HG02938 (cell line): Measurements from ENCODE around the gene ST6GALNAC3.
"Not testable (repeated sequence)": the region's sequence is repeated elsewhere in the genome, so short reads cannot be mapped to it uniquely, and the experiment has no call there.

Experiments used
- ATAC-seq: cut with Tn5 transposase; IDR thresholded peaks from one replicate; pipeline ENCODE4 v1.9.1; 2021; ENCODE audit warnings: mild to moderate bottlenecking, moderate library complexity; ENCODE audit not compliant: unreplicated experiment

The ST6GALNAC3 gene

DNA sequence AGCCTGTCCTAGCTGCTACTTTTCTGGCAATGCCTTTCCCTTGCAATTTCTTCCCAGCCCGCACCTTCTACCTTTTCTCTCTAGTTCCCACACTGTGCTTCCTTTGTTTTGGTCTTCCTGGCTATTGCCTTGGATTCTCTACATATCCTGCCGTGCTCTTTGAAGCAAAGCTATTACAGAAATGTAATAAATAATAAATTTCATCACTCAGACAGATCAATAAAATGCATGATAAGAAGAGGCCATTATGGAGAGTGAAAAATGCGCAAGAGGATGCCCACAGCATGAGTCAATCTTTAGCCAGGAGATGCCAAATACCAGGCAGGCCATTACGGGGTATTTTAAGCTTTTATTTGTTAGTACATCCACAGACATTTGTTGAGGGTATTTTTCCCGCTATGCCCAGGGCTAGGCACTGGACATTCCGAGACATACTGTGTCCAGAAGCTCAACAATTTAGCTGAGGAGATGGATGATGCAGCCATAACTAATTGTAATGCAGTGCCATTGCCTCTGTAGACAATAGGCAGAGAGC, 163.6 kb downstream of the ST6GALNAC3 start:
- no peak for ATAC-seq

- no peak for ATAC-seq
Observed at GRCh38 chr1:76239470-76239918, 164.9 kb downstream of the ST6GALNAC3 start.

DNA sequence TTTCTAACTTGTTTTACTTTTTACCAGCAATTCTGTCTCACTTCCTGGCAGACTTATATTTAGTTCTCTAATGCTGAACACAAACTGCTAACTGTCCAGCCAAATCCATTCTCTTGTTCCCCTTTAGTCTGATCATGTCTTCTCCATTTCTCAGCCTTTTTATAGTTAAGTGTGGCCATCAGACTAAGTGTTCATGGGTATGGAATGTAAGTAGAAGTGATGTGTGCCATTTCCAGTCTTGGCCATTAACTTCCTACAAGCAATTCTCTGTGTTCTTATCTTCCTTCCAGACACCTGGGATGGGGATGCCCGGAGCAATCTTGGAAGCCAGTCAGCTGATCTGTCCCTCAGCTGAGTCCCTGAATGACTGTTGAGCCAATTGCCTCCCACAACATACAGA, 165.8 kb downstream of the ST6GALNAC3 start:
- no peak for ATAC-seq

- ATAC-seq = not testable (repeated sequence)
Observed at GRCh38 chr1:76242587-76242986, 168.0 kb downstream of the ST6GALNAC3 start.

- ATAC-seq = no peak
Observed at GRCh38 chr1:76247261-76247852, 172.8 kb downstream of the ST6GALNAC3 start.

DNA sequence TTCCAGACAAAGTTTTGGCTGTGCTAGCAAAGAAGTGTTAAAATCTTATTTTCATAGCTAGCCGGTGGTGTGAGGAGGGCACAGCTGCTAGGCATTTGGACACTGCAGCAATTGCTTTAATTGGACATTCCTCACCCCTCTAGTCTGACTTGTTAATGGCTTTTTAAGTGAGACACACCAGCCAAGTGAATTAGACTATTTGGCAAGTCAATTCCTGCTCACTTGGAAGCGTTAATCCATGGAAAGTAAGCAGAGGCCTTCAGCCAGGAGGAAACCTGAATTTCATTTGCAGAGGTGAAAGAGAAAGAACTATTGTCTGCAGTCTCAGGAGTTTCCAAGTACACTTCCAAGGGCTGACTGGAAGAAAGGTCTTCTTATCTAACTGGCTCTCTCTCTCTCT, 175.7 kb downstream of the ST6GALNAC3 start:
- no peak for ATAC-seq

- ATAC-seq = no peak
Observed at GRCh38 chr1:76252431-76252830, 177.9 kb downstream of the ST6GALNAC3 start.

DNA sequence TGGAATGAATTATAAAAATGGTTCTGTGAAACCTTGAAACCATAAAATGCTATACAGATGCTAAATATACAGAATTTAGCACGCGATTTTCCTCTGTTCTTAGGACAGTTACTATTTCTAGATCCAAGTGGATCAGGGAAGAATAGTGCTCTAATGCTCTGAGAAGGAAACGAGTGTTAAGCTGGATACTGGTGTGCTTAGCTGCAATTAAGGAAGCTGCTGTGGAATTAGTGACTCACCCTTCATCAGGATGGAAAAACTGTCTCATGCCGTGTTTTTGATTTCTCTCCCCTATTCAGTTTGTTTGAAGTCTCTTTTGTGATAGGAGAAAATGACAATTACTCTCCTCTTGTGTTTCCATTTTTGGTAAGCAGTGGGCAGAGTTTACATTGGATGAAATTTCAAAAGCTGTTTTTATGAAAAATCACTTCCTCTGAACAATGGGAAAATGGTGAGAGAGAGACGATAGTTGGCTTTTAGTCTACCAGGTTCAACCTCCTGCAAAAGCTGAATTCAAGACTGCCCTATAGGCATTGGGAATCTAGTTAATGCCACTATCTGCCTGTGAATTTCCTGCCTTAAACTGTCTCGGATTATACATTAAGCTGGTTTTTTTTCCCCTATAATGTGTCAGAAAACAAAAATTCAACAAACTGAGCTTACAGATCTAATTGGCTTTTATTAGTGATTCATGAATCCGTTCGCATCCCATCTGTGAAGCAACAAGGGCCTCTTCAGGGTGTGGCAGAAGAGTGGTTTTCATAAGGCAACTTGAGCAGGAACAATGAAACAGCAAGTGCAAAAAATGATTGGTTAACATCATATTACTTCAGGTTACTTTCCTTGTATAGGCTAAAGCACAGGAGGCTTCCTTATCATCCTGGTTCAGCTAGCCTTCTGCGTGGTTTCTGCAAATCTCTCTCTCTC, 179.8 kb downstream of the ST6GALNAC3 start:
- no peak for ATAC-seq

DNA sequence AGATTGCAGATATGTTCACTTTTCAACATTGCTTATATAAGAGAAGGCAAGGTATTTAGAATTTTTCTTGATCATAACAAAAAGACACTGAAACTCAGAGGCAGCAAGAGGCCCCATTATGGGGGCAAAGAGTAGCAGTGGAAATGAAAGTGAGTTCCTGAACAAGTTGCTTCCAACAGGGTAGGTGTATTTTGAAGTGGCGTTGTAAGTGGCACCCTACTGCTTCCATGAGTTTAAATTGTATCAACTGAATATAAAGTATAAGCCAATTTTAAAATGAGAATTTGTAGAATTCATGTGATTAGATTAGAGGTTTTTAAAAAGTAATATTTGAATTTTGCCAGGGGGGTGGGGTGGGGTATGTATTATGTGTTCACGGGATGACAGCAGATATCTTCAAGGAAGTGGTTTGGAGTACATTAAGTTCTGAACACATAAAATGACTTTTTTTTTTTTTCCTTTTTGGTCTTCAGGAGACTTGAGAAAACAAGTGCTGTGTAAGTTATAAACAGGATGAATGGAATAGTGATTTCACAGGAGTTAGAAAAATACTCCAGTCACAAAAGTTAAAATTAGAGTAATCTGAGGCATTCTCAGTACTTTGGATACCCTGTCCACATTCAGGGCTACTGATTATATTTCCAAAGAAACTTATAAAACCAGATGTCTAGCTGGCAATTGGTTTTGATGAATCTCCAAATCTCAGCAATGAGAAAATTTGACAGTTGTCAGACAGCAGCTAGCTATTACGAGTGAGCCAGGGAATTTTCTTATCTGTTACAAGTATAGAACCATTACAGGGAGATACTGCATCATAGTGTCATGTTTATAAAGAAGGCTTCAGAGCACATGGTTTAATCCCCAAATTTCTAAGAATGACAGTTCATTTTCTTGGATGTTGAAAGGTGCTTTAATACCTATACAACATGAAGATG, 182.0 kb downstream of the ST6GALNAC3 start:
- ATAC-seq = no peak

- no peak for ATAC-seq
Observed at GRCh38 chr1:76257823-76258222, 183.3 kb downstream of the ST6GALNAC3 start.

DNA sequence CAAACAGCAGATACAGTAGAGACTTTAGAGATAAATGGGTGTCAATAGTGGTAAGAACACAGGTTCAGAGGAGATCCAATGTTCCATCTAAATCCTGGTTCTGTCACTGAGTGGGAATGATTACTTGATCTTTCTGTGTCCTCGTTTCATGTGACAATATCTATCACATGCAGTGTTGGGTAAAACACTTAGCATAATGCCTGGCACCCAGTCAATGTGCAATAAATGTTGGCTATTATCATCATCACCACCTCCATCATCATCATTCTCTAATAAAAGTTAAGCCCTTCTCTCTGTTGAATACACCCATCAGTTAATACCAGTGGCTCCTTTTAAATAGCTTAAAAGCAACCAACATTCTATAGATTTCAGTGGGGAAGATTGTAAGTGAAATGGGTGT, 184.7 kb downstream of the ST6GALNAC3 start:
- ATAC-seq = no peak

DNA sequence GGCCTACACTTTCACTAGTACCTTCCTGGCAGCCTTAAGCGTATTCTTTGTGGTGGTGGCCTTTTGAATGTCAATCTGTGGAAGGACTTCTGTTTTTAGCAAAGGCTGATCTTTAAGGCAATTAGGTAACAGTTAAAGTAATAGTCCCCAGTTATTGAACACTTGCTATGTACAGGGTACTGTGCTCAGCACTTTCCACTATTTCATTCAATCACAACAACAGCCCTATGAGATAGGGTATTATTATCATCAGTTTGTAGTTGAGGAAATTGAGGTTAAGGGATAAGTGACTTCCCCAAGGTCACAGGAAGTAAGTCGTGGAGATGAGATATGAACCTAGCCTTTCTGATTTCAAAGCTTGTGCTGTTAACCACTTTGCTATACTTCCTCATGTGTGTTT, 185.7 kb downstream of the ST6GALNAC3 start:
- ATAC-seq = no peak

GRCh38 chr1:76262601-76263000, 188.1 kb downstream of the ST6GALNAC3 start:
- no peak for ATAC-seq

DNA sequence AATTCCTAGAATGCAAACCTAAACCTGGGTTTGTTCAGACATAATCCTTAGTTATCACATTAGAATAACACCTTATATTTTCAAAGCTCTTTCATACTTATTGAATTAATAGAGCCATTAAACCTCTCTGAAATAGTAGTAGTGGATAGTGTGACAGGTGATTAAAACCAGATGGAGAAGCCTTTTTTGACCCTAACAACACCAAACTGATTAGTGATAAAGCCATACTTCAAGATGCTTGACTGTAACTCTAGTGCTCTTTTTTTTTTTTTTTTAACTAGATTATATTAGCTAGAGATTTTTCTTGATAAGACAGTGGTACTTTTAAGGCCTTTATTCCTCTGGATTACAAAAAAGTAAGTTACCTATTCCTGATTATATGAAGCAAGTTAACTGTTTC, 190.1 kb downstream of the ST6GALNAC3 start:
- no peak for ATAC-seq

GRCh38 chr1:76266762-76267161, 192.2 kb downstream of the ST6GALNAC3 start:
- no peak for ATAC-seq

GRCh38 chr1:76267631-76268030, 193.1 kb downstream of the ST6GALNAC3 start:
- ATAC-seq = no peak

DNA sequence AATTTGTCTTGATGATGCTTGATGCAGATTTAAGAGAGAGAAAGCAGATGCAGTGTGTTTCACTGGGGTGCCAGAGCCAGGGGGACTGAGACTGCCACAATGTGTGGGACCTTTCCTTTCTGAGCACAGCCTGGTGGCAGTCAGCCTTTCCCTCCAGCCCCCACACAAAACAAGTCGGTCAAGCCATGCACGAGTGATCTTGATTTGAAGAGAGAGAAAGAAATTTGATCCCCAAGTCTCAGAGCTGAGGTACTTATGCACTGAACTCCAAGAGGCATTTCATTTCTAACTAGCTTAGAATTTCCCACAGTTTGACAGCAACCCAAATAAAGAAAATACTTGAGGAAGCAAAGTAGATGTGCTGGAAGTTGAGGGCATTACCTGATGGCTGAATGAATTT, 193.8 kb downstream of the ST6GALNAC3 start:
- ATAC-seq = no peak

DNA sequence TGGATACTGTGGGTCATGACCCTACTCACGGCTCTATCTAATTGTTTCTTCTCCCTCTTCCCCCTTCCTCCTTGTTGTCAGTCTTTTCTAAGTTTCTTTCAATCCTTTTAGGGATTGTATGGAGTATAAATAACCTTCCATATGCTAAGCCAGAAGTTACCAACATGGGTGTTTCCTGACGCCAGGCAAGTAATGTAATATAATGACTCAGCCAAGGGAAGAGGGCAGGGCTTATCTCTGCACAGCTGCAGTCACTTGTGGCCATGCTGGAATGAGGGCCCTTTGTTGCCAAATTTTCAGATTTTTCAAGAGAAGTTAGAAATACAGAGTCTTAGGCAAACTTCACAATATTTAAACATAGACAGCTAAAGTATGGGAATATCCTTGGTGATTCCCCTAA, 194.6 kb downstream of the ST6GALNAC3 start:
- ATAC-seq = no peak

DNA sequence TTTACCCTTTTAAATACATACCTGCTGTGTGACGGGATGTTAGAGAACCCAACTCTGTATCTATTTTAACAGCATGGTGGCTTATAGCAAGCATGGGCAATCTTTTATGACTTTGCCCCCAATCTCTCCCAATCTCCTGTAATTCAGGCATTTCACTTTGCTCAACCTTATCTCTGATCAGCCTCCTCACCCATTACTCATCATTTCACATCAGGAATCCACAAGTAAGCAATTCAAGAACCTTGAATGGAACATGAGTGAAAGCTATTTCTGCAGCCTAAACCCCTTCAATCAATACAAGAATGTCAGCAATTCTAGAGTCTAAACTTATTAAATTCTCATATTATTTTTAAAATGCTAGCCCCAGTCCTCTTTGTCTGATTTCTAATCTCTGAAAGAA, 199.8 kb downstream of the ST6GALNAC3 start:
- ATAC-seq = no peak

DNA sequence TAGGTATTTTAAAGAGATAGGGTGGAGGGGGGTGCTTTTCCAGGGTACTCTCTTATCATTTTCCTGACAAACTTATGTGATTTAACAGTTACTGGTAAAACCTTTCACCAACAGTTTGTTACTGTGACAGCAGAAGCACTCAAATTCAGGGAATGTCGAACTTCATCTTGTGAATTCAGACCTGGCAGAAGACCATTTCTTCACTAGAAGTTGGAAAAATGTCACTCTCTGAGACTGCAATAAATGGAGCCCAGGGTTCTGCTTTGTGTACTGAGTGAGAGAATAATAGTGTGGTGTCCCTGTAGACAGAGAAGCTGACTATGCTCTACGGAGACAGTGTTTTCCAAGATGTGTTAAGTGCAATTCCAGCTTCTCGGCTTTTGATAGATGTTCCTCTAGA, 200.2 kb downstream of the ST6GALNAC3 start:
- no peak for ATAC-seq

GRCh38 chr1:76278711-76279100, 204.2 kb downstream of the ST6GALNAC3 start:
- no peak for ATAC-seq
